PC-9 (cell line): ENCODE measurements around the gene BCL11B. TPM values are rescaled to one million over a fixed set of nuclear protein-coding genes. Genes with fewer than 3 reads are reported as not detected.

Experiments
- BruUV-seq: library from RNA; stranded (reverse); fragments of 400-500 nt; replicated peaks from 2 replicates; lab custom pipeline; 2021; lab: Mats Ljungman, UMichigan
- CTCF ChIA-PET: fragments of 300-600 bp; sonication (Branson Sonifier 250); formaldehyde crosslinking; loops from one replicate; lab custom pipeline; 2022; ENCODE audit warnings: antibody characterized with exemption; lab: Charles Lee
- POLR2A ChIA-PET: fragments of 300-600 bp; sonication (Branson Sonifier 250); formaldehyde crosslinking; loops from one replicate; lab custom pipeline; 2022; ENCODE audit warnings: antibody characterized with exemption; ENCODE audit not compliant: unreplicated experiment; lab: Charles Lee
- DNase-seq, 2 experiments: peaks; one replicate each; pipeline versions ENCODE4 v3.0.0 to v3.0.0-alpha.2; 2015 to 2022; ENCODE audit warnings: mixed read lengths in 1 of 2
- H2AFZ ChIP-seq: fragments of 200-600 bp; sonication (generic); 2 replicates; pipeline ENCODE4 v1.8.1; 2017; ENCODE audit warnings: antibody characterized with exemption
- H3F3A ChIP-seq: fragments of 200-600 bp; sonication (generic); 2 replicates; pipeline ENCODE4 v1.8.1; 2017; ENCODE audit warnings: antibody characterized with exemption, mild to moderate bottlenecking, low read depth; ENCODE audit not compliant: insufficient read depth
- H3K27ac ChIP-seq: fragments of 200-600 bp; sonication (generic); 2 replicates; pipeline ENCODE4 v1.6.1; 2016; ENCODE audit warnings: mixed run types
- H3K27me3 ChIP-seq: fragments of 200-600 bp; sonication (generic); 2 replicates; pipeline ENCODE4 v1.6.1; 2016; ENCODE audit warnings: low read depth, mixed run types; ENCODE audit not compliant: insufficient read depth
- H3K36me3 ChIP-seq: fragments of 200-600 bp; sonication (generic); 2 replicates; pipeline ENCODE4 v1.6.1; 2016; ENCODE audit warnings: low read depth, mixed run types
- H3K4me1 ChIP-seq: fragments of 200-600 bp; sonication (generic); replicated peaks from 2 replicates; pipeline ENCODE4 v1.6.1; 2016; ENCODE audit warnings: mixed run types; ENCODE audit not compliant: insufficient read depth
- H3K4me2 ChIP-seq: fragments of 200-600 bp; sonication (generic); 2 replicates; pipeline ENCODE4 v1.6.1; 2017; ENCODE audit warnings: mixed run types
- H3K4me3 ChIP-seq: fragments of 200-600 bp; sonication (generic); 2 replicates; pipeline ENCODE4 v1.6.1; 2016; ENCODE audit warnings: mixed run types
- H3K79me2 ChIP-seq: fragments of 200-600 bp; sonication (generic); 2 replicates; pipeline ENCODE4 v1.6.1; 2017; ENCODE audit warnings: low read depth, mixed run types
- H3K9me2 ChIP-seq: fragments of 200-600 bp; sonication (generic); 2 replicates; pipeline ENCODE4 v1.8.1; 2017; ENCODE audit warnings: mild to moderate bottlenecking; ENCODE audit not compliant: insufficient read depth
- H3K9me3 ChIP-seq: fragments of 200-600 bp; sonication (generic); 2 replicates; pipeline ENCODE4 v1.8.1; 2016; ENCODE audit warnings: low read depth; ENCODE audit not compliant: insufficient read depth
- H4K20me1 ChIP-seq: fragments of 200-600 bp; sonication (generic); 2 replicates; pipeline ENCODE4 v1.8.1; 2017; ENCODE audit not compliant: insufficient read depth
- EZH2 ChIP-seq: fragments of 200-600 bp; sonication (generic); IDR thresholded peaks from 2 replicates; pipeline ENCODE4 v1.8.0; 2017; ENCODE audit warnings: antibody characterized with exemption, low read depth
- intact Hi-C: fragments of 100-400 bp; cut with micrococcal nuclease; formaldehyde crosslinking; loops from one replicate; pipeline ENCODE4 v1.10.0; 2022; ENCODE audit not compliant: unreplicated experiment
- total RNA-seq: library from RNA; stranded (reverse); gene quantifications from 2 replicates; pipeline ENCODE4 v1.2.3, GENCODE V29; 2021
- TF ChIP-seq, protein P1 (sequence below): fragments of 200-600 bp; sonication (generic); conservative IDR thresholded peaks from 2 replicates; pipeline ENCODE4 v1.6.1; 2017; ENCODE audit warnings: mixed run types, antibody characterized with exemption, mild to moderate bottlenecking, moderate library complexity

The BCL11B gene
- total RNA-seq, 1 experiment from 2014 or later: not detected

DNA sequence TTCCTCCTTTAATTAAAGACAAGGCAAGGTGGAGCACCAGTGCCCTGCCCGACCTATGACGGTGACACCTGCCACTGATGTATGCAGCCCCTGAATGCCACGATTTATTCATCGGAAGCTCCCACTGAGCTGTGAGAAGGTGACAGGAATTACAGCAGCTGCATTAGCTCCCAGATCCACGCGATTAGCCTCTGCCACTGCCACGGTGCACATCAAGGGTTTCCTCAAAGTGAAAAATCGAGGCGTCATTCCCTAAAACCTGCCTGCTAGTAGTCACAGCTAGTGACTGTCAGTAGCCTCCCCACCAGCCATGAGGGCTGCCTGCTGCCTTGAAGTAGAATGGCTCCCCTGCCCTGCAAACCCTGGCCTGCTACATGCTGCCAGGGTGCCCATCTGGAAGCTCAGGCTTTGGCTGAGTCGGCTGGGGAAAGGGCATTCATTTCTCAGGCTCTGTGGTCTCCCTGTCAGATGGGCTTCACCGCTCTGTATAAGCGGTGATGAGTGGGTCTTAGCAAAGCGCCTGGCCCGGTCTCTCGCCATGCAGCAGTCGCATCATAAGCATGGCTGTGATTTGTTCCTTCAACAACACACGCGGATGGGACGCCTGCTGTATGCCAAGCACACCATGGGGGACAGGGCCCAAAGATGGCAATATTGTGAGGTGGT, 8.2 kb upstream of the BCL11B start:
- H4K20me1 ChIP-seq: no peaks in the 10 kb centered on the region
- no TSS peak for BruUV-seq
- H3K4me2 ChIP-seq: no peak overlapping the region
- no peaks in the 10 kb centered on the region for H3F3A ChIP-seq
- H3K27me3 ChIP-seq: peaks cover 88% of the 10 kb centered on the region
- POLR2A ChIA-PET: no interaction called here
- no peak overlapping the region for H3K27ac ChIP-seq
- H3K79me2 ChIP-seq: no peaks in the 10 kb centered on the region
- DNase-seq: no peak
- intact Hi-C loops: no loop called here
- H2AFZ ChIP-seq: no peak overlapping the region
- no peak for TF ChIP-seq EZH2
- TF ChIP-seq, protein P1, sequence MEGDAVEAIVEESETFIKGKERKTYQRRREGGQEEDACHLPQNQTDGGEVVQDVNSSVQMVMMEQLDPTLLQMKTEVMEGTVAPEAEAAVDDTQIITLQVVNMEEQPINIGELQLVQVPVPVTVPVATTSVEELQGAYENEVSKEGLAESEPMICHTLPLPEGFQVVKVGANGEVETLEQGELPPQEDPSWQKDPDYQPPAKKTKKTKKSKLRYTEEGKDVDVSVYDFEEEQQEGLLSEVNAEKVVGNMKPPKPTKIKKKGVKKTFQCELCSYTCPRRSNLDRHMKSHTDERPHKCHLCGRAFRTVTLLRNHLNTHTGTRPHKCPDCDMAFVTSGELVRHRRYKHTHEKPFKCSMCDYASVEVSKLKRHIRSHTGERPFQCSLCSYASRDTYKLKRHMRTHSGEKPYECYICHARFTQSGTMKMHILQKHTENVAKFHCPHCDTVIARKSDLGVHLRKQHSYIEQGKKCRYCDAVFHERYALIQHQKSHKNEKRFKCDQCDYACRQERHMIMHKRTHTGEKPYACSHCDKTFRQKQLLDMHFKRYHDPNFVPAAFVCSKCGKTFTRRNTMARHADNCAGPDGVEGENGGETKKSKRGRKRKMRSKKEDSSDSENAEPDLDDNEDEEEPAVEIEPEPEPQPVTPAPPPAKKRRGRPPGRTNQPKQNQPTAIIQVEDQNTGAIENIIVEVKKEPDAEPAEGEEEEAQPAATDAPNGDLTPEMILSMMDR: no peak
- H3K36me3 ChIP-seq: no peaks in the 10 kb centered on the region
- no peak overlapping the region for H3K4me3 ChIP-seq
- H3K9me3 ChIP-seq: no peaks in the 10 kb centered on the region
- CTCF ChIA-PET: no interaction called here
- H3K9me2 ChIP-seq: no peaks in the 10 kb centered on the region
- H3K4me1 ChIP-seq: no peaks in the 10 kb centered on the region

DNA sequence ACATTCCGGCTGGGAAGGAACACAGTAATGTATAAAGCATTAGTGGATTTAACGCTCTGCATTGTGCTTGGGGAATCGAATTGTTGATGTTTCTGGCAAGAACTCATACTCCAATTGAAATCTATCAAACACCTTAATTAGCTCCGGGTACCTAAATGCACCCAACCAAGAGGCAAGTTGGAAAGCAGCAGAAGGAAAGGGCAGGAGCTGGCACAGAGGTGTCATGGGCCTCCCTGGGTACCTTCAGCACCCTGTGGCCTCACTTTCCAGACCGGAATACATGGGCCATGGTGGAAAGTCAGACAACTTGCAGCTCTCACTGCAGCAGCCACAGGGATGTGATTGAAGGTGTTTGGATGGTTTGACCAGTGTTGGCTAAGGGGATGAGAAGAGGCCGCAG, 6.8 kb upstream of the BCL11B start:
- no peak for TF ChIP-seq EZH2
- TF ChIP-seq, protein P1: no peak
- Histone ChIP-seq H3F3A (no peaks in the 10 kb centered on the region), H3K27me3 (peaks cover 74% of the 10 kb centered on the region), H3K36me3 (no peaks in the 10 kb centered on the region), H3K27ac (no peak overlapping the region), H2AFZ (no peak overlapping the region), H3K79me2 (no peaks in the 10 kb centered on the region), H3K4me3 (no peak overlapping the region), H3K9me2 (no peaks in the 10 kb centered on the region), H4K20me1 (no peaks in the 10 kb centered on the region), H3K4me2 (no peak overlapping the region), H3K4me1 (no peaks in the 10 kb centered on the region), H3K9me3 (no peaks in the 10 kb centered on the region)
- no TSS peak for BruUV-seq
- intact Hi-C loops: no loop called here
- DNase-seq: no peak
- ChIA-PET CTCF (no interaction called here), POLR2A (no interaction called here)

DNA sequence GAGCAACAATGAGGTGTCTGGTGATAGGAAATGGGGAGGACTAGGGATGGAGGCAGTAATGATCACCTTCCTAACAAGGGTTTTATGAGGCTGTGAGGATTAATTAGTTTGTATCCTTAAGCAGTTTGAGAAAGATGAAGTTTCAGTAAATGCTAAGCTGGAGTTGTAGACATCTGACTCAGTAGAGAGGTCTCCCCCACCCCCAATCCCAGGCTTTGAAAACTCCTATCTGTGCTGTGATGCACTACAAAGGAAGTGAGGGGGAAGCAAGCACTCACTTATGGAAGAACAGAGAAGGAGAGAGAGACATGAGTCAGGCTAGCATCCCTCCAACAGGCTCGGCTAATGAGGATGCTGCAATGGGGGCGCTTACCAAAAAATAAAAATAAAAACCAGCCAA, 5.5 kb upstream of the BCL11B start:
- Histone ChIP-seq H2AFZ (no peak overlapping the region), H3K27ac (no peak overlapping the region), H3F3A (no peaks in the 10 kb centered on the region), H3K27me3 (peaks cover 63% of the 10 kb centered on the region), H3K36me3 (no peaks in the 10 kb centered on the region), H3K4me3 (no peak overlapping the region), H3K9me3 (no peaks in the 10 kb centered on the region), H3K4me2 (no peak overlapping the region), H3K79me2 (no peaks in the 10 kb centered on the region), H4K20me1 (no peaks in the 10 kb centered on the region), H3K4me1 (no peaks in the 10 kb centered on the region), H3K9me2 (no peaks in the 10 kb centered on the region)
- ChIA-PET CTCF (no interaction called here), POLR2A (no interaction called here)
- TF ChIP-seq EZH2: no peak
- TF ChIP-seq, protein P1: no peak
- no peak for DNase-seq
- no TSS peak for BruUV-seq
- intact Hi-C loops: no loop called here
